ENCODE data around the gene DGKI. TPM values are rescaled to one million over a fixed set of nuclear protein-coding genes. Genes with fewer than 3 reads are reported as not detected.

The DGKI gene
- total and polyA plus RNA-seq, 12 donors, result 0.12 to 4.6 (median 1.1) TPM

- Histone ChIP-seq H3K9me3 (replicated peaks in 1 of 3) (no peaks in the 10 kb centered on the region), H3K4me1 (replicated peaks in 1 of 2) (no peaks in the 10 kb centered on the region), H3K4me3 (no peak overlapping the region), H3K27me3 (no peaks in the 10 kb centered on the region), H3K27ac (no peak overlapping the region), H3K36me3 (replicated peaks in 1 of 2) (no peaks in the 10 kb centered on the region)
- peak in 1 of 7 donors; percentile 55 for DNase-seq
- 80 to 91% (median 84%) methylated on average over 5 to 7 of the region's 7 CpGs for WGBS, 4 donors
- TF ChIP-seq POLR2A (IDR thresholded peaks at IDR 0.05) (no peak), CTCF (IDR thresholded peaks at IDR 0.05) (no peak)
- intact Hi-C loops (cut with DNase I), result no loop called here
These were observed 176.3 kb downstream of the DGKI start for GRCh38 chr7:137670222-137671064.

GRCh38 chr7:137669706-137670105 lies 177.1 kb downstream of the DGKI start:
- H3K36me3 ChIP-seq (replicated peaks in 1 of 2), result no peaks in the 10 kb centered on the region
- intact Hi-C loops (cut with DNase I), result no loop called here
- WGBS, 4 donors, result 45 to 60% (median 57%) methylated on average over 2 of the region's 2 CpGs
- DNase-seq, result no peak
- TF ChIP-seq CTCF (IDR thresholded peaks at IDR 0.05) (no peak), POLR2A (IDR thresholded peaks at IDR 0.05) (no peak)
- H3K27ac ChIP-seq, result no peak overlapping the region
- no peak overlapping the region for H3K4me3 ChIP-seq
- no peaks in the 10 kb centered on the region for H3K9me3 ChIP-seq (replicated peaks in 1 of 3)
- no peaks in the 10 kb centered on the region for H3K27me3 ChIP-seq
- H3K4me1 ChIP-seq (replicated peaks in 1 of 2), result no peaks in the 10 kb centered on the region

DNA sequence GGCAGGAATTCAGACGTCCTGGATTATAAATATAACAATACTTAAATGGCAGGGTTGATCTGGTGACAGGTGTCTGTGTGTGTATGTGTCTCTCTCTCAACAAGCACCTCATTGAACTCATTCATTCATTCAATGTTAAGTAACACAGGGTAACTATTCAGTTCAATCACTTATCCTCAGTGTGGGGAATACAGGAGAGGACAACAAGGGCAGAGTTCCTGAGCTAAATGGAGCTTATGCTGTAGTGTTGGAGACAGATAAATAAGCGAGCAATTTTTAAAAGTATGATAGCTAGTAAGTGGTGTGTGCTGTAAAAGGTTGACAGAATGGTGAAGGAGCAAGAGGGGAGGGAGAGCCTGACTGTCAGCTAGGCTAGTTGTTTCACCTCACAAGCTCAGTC lies 178.4 kb downstream of the DGKI start:
- no peaks in the 10 kb centered on the region for H3K4me1 ChIP-seq (replicated peaks in 1 of 2)
- 60 to 73% (median 66%) methylated on average over 2 of the region's 2 CpGs for WGBS, 4 donors
- intact Hi-C loops (cut with DNase I), result no loop called here

More for the DNA sequence above, 178.4 kb downstream of the DGKI start:
- Histone ChIP-seq H3K27me3 (no peaks in the 10 kb centered on the region), H3K27ac (no peak overlapping the region), H3K4me3 (no peak overlapping the region), H3K9me3 (replicated peaks in 1 of 3) (no peaks in the 10 kb centered on the region), H3K36me3 (replicated peaks in 1 of 2) (no peaks in the 10 kb centered on the region)
- TF ChIP-seq CTCF (IDR thresholded peaks at IDR 0.05) (no peak), POLR2A (IDR thresholded peaks at IDR 0.05) (no peak)
- no peak for DNase-seq
